HG03460 (cell line): ENCODE results near the gene ATRIP.
"Not testable (repeated sequence)": the region's sequence is repeated elsewhere in the genome, so short reads cannot be mapped to it uniquely, and the experiment has no call there.

Source experiments
- ATAC-seq: cut with Tn5 transposase; IDR thresholded peaks from one replicate; pipeline ENCODE4 v1.9.1; 2021; ENCODE audit not compliant: unreplicated experiment

The ATRIP gene

GRCh38 chr3:48446425-48447193 lies at the start of gene ATRIP:
Gene ATRIP (plus strand): TSS chr3:48446737. CDS start chr3:48446846, 109 bp downstream.
- ATAC-seq: peak; percentile 86

DNA sequence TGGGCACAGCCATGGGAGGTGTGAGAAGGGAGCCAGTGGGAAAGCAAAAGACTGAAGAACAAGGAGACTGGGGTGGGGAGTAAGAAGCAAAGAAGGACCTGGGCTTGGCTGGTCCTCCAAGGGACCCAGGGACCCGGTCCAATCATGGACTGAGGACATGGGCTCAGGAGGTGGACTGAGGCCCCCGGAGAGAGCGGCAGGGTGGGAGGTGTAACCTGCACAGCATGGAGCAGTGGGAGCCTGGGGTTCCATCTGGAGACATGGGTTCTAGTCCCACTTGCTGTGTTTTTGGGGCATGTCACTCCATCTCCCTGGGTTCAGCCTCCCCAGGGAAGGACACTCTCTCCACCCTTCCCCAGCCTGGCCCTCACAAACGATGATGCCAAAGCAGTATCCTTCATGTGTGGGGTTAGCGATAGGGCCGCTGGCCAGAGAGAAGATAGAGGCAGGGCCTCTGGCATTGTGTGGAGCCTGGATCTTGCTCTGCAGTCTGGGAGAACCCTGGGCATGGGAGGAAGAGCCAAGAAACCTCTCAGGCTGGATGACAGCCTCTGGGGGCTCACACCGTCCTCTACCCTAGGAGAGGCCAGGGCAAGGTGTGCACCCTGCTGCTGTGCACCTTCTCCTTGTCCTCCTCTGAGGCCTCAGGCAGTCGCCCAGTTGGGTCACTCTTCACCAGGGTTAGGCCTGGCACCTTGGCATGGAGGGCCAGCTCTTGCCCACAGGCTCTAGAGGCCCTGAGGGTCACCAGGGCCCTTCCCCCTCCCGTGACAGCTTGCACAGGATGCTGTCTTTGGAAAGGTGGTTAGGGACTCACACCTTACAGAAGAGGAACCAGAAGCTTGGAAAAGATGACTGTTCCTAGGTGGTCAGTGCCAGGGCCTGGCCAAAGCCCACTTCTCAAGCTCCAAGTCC lies 48.5 kb upstream of the ATRIP start:
- ATAC-seq: no peak

DNA sequence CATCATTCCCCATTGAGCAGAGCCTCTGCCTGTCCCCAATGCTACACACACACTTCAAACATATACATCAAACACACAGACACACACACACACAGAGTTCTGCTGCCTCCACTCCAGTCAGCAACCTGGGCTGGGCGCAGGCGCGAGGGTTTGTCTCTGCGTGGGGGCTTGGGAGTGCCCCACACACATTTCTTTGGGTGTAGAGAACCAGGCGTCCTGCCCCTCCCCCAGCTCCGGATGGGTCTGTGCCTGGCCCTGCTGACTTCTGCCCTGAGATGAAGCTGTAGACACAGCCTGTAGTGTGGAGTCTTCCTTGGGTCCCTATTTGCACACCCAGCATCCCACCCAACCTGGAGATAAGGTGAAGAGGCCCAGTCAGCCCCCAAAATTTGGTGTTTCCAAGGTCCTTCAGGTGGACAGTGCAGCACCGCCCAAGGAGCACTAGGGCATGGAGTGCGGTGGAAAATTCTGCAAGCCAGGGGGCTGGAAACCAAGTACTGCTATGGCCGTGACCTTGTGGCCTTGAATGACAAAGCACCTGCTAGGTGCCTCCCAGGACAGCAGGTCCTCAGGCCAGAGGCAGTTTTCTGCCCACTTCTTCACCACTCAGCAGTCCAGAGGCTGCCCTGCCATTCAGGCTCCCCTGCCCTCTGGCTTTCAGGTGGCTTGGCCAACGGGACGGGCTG lies 47.7 kb upstream of the ATRIP start:
- no peak for ATAC-seq

- no peak for ATAC-seq
Measured at GRCh38 chr3:48399387-48400172, 47.0 kb upstream of the ATRIP start.

- no peak for ATAC-seq
Measured at GRCh38 chr3:48400824-48401433, 45.6 kb upstream of the ATRIP start.

DNA sequence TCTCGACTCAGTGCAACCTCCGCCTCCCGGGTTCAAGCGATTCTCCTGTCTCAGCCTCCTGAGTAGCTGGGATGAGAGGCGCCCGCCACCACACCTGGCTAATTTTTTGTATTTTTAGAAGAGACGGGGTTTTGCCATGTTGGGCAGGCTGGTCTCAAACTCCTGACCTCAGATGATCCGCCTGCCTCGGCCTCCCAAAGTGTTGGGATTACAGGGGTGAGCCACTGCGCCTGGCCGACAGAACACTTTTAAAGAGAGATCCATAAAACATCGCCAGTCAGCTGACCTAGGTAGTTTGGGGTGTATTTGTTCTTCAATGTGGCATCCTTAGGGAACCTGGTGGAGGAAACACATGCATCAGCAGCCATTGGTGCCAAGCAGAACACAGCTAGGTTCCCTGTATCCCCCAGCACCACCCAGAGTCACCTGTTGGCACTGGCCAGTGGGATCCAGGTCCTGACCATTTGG lies 45.1 kb upstream of the ATRIP start:
- ATAC-seq: not testable (repeated sequence)

DNA sequence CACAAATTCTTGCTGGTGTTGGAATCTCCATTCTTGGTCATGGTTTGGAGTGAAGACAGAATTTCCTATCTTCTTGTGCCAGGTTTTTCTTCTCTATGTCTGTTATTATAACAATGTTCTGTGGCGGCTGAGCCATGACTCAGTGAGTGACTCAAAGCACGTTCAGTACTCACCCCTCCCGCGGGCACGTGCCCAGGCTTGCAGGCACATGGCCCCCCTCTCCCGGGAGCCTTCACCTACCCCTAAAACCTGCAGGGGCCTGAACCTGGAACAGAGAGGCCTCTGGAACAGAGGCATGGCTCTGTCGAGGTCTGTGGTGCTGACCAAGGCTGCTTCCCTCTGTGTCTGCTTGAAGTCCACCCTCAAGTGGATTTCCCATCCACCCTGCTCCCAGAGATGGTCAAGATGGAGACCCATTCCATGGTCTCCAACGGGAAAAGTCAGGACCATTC lies 44.2 kb upstream of the ATRIP start:
- no peak for ATAC-seq

DNA sequence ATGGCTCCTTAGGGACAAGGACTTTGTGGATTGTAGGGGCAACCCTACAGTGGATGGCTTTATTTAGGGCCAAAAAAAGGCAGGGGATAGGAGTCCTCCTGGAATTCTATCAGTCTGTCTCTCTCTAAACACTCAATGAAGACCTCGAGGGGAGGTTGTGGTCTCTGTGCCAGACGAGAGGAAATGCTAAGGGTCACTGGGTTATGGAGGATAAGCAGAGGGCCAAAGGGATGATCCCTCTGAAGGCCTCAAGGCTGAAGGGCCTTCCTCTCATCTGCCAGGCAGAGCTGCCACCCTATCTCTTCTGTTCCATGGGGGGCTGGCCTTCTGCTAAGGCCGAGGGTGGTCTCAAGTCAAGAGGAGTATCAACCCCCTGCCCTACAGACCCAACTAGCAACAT lies 43.6 kb upstream of the ATRIP start:
- no peak for ATAC-seq

DNA sequence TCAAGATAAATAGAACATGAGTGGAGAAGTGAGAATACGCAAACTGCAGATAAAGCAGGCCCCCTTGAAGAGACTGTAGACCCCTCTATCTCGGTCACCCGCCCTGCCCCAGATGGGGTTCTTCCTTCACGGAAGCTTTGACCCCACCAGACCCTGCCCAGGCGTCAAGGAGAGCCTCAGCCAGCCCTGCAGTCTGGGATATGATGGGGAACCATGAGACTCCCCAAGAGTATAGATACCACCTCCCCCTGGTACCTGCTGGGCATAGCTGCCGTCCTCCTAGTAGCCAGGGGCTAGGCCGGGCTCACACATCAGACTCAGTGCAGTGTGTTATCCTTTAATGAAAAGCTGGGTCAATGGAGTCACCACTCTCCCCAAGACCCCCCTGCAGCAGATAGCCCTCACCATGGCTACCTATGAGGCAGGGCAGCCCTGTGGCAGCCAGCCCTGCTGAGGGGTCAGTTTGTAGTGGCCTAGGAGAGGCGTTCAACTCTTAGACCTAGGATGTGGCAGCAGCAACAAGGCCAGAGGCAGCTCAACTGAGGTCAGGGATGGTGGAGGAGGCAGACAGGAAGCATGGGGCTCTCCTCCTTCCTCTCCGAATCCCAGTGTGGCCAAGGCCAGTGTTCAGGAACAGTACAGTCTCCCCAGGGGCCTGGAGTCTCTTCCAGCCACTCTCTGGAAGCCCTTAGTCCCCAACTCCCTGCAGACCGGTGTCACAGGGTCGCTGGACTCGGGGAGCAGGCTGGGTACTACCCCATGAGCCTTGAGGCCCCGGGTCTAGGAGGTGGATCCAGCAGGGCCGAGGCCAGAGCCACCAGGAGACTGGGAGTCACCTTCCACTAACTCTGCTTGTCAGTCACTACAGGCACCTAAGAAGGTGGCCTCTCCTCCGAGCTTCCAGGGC lies 42.8 kb upstream of the ATRIP start:
- ATAC-seq: no peak

DNA sequence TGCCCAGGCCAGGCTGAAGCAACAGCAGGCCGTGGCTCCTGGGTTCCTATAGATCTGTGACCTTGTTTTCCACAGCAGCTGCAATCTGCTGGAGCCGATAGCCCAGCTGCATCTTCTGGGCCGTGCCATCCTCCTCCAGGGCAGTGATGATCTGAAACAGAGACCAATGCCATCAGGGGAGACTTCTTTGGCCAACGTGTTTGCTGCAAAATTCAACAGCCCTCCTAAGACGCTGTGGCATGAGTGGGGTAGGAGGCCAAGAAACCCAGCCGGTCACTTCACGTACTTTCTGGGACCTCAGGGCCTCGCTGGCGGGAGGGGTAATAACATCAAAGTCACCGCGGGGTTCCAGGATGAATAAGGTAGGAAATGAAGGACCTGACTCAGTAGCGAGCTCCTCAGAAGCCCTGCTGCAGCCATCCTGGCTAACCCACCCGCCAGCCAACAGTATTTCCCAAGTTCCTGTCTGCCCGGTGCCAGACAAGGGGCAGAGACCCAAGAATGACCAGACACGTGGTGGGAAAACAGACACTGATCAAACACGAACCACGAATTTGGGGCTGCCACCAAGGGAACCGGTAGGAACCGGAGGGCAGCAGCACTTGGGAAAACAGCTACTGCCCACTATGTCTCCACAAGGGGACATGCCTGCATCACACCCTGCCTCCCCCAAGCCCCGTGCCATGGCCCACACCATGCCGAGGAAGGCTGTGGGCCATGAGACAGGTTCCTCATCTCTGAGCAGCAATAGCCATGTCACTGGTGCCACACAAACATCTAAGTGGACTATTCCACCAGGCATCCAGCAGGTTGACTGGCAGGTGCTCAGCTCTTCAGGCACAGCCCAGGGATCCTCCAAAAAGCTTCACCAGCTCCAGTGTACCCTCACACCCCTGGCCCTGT lies 41.8 kb upstream of the ATRIP start:
- no peak for ATAC-seq

DNA sequence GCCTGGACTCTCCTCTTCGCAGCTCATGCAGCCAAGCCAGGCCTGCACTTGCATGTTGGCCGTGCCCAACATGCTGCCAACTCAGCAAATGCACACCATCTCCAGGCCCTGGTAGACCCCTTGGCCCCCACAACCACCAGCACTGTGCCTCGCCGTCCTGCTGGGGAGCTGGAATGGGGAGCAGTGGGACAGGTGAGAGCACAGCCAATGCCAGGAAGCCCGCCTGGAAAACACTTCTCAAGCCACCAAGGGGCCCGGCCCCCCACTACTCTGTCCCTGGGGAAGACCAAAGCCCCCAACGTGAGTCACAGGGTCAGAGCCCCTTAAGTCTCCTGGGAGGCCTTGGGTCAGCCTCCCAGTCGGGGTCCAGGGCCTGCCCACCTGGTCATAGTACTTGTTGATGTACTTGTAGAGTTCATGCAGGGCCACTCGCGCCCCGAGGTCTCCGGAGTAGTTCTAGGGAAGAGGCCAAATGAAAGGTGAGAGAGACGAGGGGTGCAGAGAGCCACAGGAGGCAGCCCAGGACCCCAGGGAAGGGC lies 41.1 kb upstream of the ATRIP start:
- ATAC-seq: no peak

- no peak for ATAC-seq
Measured at GRCh38 chr3:48405971-48406370, 40.6 kb upstream of the ATRIP start.

GRCh38 chr3:48406443-48407431 lies 39.8 kb upstream of the ATRIP start:
- ATAC-seq: no peak

DNA sequence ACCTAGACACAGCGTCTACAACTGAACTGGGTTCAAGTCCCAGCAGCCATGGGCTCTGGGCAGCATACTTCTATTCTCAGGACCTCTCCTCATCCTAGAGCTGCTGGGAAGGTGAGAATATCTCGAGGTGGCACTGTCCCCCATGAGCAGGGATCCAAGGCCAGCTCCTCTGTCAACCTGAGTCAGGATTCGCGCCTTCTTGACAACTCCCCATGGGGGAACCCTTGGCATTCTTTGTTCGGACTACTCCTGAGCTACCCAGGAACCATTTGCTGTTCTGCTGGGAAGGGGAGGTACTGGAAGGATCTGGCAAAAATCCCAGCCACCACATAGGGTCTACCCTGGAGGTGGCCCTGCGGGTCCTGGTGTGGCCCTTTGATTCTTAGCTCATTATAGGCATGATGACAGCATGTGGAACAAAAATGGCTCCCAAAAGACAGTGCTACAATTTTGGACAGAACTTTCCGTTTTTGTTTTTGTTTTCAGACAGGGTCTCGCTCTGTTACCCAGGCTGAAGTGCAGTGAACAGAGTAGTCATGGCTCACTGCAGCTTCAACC lies 38.9 kb upstream of the ATRIP start:
- ATAC-seq: no peak

DNA sequence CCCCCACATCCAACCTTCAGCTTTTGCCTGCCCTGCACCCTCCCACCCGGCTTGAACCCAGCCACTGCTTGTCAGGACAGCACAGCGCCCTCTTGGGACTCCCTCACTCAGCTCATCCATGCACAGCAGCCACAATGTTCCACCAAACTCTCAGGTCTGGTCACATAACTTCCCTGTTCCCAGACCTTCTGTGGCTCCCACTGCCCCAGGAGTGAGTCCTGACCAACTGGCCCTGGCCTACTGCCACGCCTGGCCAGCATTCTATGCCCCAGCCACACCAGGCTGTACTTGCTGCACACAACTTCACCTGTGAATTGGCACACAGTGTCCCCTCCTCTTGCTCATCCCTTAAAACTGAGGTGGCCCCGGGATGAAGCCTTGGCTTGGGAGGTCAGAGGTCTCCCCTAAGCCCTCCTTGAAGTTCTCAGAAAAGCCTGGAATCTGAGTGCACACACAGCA lies 37.7 kb upstream of the ATRIP start:
- ATAC-seq: no peak
